ENCODE measurements around the gene MATK.
A peak's percentile ranks its signal among the peaks of the same experiment; 100 is the strongest.
"Not testable (repeated sequence)": the region's sequence is repeated elsewhere in the genome, so short reads cannot be mapped to it uniquely, and the experiment has no call there.

Gene MATK

DNA sequence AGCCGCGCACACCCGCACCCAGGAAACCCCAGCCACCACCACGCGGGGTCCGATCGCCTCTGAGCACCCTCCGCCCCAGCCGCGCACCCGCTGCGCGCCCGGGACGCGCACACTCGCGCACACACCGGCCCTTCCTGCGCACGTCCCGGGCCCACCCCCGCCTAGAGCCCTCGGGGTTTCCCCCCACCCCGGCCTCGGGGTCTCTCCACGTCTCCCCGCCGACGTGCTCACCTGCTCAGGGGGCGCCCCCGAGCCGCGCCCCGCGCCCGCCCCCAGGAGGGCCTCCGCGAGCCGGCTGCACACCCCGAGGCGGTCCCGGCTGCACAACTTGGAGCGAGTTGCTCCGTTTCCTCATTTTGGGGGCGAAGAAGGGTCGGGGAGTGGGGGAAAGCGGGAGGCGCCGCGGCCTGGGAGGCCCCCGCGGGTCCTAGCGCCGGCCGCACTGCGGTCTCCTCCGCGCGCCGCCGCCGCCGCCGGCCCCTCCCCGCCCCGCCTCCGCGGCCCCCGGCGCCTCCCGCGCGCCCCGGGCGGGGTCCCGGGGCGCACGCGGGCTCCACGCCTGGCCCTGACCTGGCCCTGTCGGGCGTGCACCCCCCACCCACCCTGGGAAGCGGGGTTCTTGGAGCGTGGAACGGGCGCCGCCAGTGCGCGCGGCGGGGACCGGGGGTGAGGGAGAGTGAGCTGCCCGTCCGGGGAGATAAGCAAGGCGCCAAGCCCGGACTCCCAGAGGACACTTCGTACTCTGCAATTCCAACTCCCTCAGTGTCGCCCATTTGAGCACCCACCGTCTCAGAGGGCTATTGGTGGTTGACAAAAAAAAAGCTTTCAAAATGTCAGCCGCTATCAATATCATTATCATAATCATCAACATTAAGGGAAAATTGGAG, at the start of gene MATK:
Gene MATK (minus strand): TSS at position 444 of the 887 bp plus-strand sequence. CDS start 1,246 bp downstream, outside the sequence.
- no peak for DNase-seq (ENCODE audit: low spot score)

GRCh38 chr19:3835055-3835435, 48.9 kb upstream of the MATK start:
- no peak for DNase-seq (ENCODE audit: low spot score)

GRCh38 chr19:3834349-3835054, 48.3 kb upstream of the MATK start:
- DNase-seq (ENCODE audit: low spot score) = no peak

- DNase-seq (ENCODE audit: low spot score) = no peak
Measured at GRCh38 chr19:3833578-3834348, 47.6 kb upstream of the MATK start.

DNA sequence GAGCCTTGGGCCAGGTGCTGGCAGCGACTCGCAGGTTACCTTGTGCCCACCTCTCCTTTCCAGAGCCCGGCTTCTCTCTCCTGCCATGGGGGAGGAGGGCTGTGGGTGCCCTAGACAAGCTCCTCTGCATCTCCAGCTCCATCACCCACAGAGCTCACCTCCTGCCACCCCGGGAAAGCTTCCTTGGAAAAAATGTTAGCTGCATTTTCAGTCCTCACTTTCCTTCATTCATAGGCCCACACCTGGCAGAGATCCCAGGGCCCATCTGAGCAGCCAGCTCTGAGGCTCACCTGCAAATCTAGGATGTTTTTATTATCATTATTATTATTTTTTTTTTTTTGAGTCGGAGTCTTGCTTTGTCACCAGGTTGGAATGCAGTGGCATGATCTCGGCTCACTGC, 45.8 kb upstream of the MATK start:
- no peak for DNase-seq (ENCODE audit: low spot score)

DNA sequence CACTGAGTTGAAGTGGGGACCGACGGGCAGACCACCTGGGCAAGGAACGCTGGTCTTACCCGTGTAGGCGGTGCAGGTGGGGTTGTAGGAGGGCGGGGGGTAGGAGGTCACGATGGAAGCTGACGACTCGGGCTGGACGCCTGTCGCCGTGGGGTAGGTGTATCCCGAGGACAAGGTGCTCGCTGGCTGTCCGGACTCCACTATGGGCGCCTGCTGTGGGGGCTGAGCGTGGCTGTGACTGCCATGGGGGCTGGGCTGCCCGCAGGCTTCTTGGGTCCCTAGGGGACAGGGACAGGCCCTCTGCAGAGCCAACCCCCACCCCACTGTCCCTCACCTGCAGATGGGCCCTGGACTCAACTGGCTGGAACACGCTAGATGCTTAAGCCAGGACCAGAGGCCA, 45.4 kb upstream of the MATK start:
- DNase-seq (ENCODE audit: low spot score) = no peak

- DNase-seq (ENCODE audit: low spot score) = no peak
Measured at GRCh38 chr19:3830621-3831589, 44.7 kb upstream of the MATK start.

DNA sequence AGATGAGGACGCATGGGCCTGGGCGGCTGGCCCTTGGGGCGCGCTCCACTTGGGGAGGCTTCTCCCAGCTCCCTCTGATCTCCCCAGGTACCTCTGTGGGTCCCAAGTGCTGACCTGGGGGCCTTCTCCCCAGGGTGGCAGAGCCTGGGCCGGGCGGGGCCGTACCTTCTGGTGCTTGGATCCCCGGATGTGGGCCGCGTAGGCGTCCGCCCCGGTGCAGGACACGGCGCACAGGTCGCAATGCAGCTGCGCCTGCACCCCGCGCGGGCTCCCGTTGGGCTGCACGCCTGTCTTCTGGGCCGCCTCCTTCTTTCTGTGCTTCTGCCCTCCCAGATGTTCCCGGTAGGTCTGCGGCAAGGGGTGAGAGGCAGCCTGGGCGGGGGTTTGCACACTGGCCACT, 41.1 kb upstream of the MATK start:
- no peak for DNase-seq (ENCODE audit: low spot score)

- no peak for DNase-seq (ENCODE audit: low spot score)
Measured at GRCh38 chr19:3826163-3826562, 40.0 kb upstream of the MATK start.

- no peak for DNase-seq (ENCODE audit: low spot score)
Measured at GRCh38 chr19:3825286-3825956, 39.2 kb upstream of the MATK start.

DNA sequence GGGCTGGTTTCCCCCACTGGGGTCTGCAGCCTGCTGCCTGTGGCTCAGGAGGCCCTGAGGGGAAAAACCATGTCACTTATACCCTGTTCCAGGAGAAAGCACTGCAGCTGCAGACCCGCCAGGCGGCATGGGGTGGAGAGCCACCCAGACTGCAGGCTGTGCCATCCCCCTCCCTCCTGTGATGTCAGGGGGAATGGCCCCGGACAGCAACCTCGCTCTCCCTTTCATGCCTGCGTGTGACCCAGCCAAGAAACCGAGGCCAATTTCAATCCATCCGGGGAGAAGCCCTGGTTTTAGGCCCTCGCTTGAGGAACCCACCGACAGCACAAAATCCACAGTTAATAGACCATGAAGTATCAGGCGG, 37.2 kb upstream of the MATK start:
- DNase-seq (ENCODE audit: low spot score) = no peak

GRCh38 chr19:3822683-3823349, 36.6 kb upstream of the MATK start:
- DNase-seq (ENCODE audit: low spot score) = no peak

- DNase-seq (ENCODE audit: low spot score) = peak; percentile 77
Measured at GRCh38 chr19:3821857-3822364, 35.7 kb upstream of the MATK start.

- DNase-seq (ENCODE audit: low spot score) = no peak
Measured at GRCh38 chr19:3821156-3821555, 35.0 kb upstream of the MATK start.

DNA sequence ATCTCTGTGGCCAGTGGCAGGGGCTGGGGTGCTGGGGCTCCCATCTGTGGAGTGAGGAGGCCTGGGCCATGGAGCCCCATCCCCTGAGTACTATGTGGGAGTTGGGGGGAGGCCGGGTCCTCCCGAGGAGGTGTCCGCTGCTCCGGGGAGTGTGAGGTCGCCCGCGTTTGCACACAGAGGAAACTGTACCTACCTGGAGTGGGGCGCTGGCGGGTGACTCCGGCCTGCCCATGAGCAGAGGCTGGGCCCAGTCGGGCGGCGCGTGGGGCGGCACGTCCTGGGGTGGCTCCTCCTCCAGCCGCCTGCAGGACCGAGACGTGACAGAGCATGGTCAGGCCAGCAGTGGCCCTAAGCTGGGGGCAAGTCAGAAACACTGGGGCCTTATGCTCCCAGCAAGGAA, 33.8 kb upstream of the MATK start:
- DNase-seq (ENCODE audit: low spot score) = no peak

DNA sequence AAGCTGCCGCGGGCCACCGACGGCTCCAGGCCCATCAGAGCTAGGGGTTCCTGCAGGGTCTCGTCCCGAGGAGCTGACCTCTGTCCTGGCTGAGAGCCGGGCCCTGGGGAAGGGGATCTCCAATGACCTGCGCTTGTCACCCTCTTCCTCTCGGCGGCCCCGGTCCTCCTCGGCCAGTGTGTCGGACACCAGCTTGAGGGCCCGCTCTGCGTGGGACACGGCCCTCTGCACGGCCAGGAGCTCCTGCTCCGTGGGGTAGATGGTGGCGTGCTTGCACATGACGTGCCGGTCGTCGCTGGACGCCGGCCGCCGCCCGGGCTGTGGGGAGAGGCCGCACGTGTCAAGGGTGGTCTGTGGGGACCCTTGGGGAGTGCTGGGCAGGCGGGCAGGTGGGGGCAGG, 32.7 kb upstream of the MATK start:
- no peak for DNase-seq (ENCODE audit: low spot score)

- DNase-seq (ENCODE audit: low spot score) = peak; percentile 81
Measured at GRCh38 chr19:3818466-3818865, 32.3 kb upstream of the MATK start.

DNA sequence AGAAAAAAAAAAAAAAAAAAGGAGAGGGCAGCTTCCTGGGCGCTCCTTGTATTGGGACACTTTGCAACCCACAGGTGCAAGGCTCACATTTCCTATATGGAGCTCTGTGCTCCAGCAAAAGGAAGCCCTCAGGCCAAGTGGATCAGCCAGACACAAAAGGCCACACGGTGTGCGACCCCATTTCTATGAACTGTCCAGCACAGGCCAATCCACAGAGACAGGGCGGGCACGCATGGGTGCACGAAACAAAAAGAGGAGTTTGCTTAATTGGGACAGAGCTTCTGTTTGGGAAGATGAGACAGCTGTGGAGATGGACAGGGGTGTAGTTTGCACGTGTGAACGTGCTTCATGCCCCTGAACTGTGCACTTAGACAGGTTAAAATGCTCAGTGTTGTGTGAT, 31.6 kb upstream of the MATK start:
- DNase-seq (ENCODE audit: low spot score) = no peak

GRCh38 chr19:3816566-3817218, 30.5 kb upstream of the MATK start:
- DNase-seq (ENCODE audit: low spot score) = no peak

DNA sequence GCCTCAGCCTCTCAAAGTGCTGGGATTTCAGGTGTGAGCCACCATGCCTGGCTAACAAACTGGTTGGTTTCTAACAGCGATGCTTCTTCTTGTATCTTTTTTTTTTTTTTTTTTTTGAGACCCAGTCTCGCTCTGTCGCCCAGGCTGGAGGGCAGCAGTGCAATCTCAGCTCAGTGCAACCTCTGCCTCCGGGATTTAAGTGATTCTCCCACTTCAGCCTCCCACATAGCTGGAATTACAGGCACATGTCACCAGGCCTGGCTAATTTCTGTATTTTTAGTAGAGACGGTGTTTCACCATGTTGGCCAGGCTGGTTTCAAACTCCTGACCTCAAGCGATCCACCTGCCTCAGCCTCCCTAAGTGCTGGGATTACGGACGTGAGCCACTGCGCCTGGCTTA, 30.0 kb upstream of the MATK start:
- DNase-seq (ENCODE audit: low spot score) = not testable (repeated sequence)

All from hepatic stellate cell (primary cell).